Measurements from ENCODE around the gene TNPO3. TPM values are rescaled to one million over a fixed set of nuclear protein-coding genes. Genes with fewer than 3 reads are reported as not detected.

TNPO3 gene
- total and polyA plus RNA-seq, 4 donors, result 12.3 to 45.9 (median 25.9) TPM

DNA sequence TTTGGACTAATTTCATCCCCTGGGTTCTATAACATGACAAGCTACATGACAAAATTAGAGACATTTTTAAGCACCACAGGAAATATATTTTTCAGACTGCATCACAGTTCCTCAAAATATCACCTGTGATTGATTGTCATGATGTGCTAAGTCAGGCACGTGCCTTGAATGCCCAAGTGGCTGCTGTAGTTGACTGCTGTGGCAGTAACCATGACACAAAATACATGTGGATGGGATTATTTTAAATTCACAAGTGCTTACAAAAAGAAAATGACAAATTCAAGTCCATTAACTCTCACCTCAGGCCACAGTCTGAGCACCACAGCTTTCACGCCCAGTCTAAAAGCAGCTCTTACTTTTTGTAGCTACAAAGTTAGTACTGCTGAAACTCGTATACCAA lies 45.5 kb downstream of the TNPO3 start:
- 69 to 72% methylated on average over 3 of the region's 3 CpGs for WGBS, 2 donors
- no peak for TF ChIP-seq CTCF (IDR thresholded peaks at IDR 0.05; ENCODE audit: control extremely low read depth, extremely low read depth)

GRCh38 chr7:129008645-129009414 lies 46.1 kb downstream of the TNPO3 start:
- Histone ChIP-seq H3K9me3 (ENCODE audit: control insufficient read depth in 4 of 4, insufficient read depth in 3 of 4, low read length in 3 of 4) (no peaks in the 10 kb centered on the region), H3K9ac (ENCODE audit: insufficient read depth in 1 of 2, low read length in 2 of 2) (no peak overlapping the region), H3K27ac (ENCODE audit: low read depth in 1 of 2, low read length in 1 of 2) (no peak overlapping the region), H3K4me3 (no peak overlapping the region), H3K36me3 (ENCODE audit: control insufficient read depth in 4 of 4, insufficient read depth in 4 of 4, low read length in 4 of 4) (peaks cover 3 to 11% (median 7%) of the 10 kb centered on the region in 4 donors), H3K27me3 (ENCODE audit: control insufficient read depth in 3 of 3, insufficient read depth in 3 of 3, low read length in 2 of 3) (no peaks in the 10 kb centered on the region), H3K4me1 (ENCODE audit: control insufficient read depth in 5 of 5, insufficient read depth in 5 of 5, low read length in 5 of 5) (peaks cover 0 to 10% (median 0%) of the 10 kb centered on the region in 5 donors)
- ATAC-seq (ENCODE audit: insufficient read depth, low FRiP score) (no peak), DNase-seq (no peak)
- TF ChIP-seq CTCF (IDR thresholded peaks at IDR 0.05; ENCODE audit: control extremely low read depth, extremely low read depth), result no peak
- 66 to 74% methylated on average over 2 of the region's 2 CpGs for WGBS, 2 donors

More for the DNA sequence above, 45.5 kb downstream of the TNPO3 start:
- Histone ChIP-seq H3K27ac (ENCODE audit: low read depth in 1 of 2, low read length in 1 of 2) (no peak overlapping the region), H3K27me3 (ENCODE audit: control insufficient read depth in 3 of 3, insufficient read depth in 3 of 3, low read length in 2 of 3) (no peaks in the 10 kb centered on the region), H3K9ac (ENCODE audit: insufficient read depth in 1 of 2, low read length in 2 of 2) (no peak overlapping the region), H3K4me1 (ENCODE audit: control insufficient read depth in 5 of 5, insufficient read depth in 5 of 5, low read length in 5 of 5) (peaks cover 0 to 10% (median 0%) of the 10 kb centered on the region in 5 donors), H3K36me3 (ENCODE audit: control insufficient read depth in 4 of 4, insufficient read depth in 4 of 4, low read length in 4 of 4) (peaks cover 3 to 18% (median 12%) of the 10 kb centered on the region in 4 donors), H3K4me3 (no peak overlapping the region), H3K9me3 (ENCODE audit: control insufficient read depth in 4 of 4, insufficient read depth in 3 of 4, low read length in 3 of 4) (no peaks in the 10 kb centered on the region)
- ATAC-seq (ENCODE audit: insufficient read depth, low FRiP score) (no peak), DNase-seq (no peak)

DNA sequence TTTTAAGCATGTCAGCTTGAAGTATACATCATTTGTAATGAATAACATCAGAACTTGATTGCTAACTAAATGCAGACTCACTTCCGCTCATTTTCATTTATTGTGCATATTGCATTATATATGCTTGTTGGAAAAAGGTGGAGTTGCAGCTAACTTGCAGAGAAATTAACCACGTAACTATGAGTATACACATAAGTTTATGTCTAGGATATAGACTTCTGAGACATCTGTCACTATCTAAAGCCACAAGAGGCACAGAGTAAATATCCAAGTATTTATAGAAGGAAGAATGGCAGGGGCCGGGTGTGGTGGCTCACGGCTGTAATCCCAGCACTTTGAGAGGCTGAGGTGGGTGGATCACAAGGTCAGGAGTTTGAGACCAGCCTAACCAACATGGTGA lies 47.3 kb downstream of the TNPO3 start:
- no peak for ATAC-seq (ENCODE audit: insufficient read depth, low FRiP score)

More for the DNA sequence above, 47.3 kb downstream of the TNPO3 start:
- Histone ChIP-seq H3K36me3 (ENCODE audit: control insufficient read depth in 4 of 4, insufficient read depth in 4 of 4, low read length in 4 of 4) (peaks cover 4 to 9% (median 7%) of the 10 kb centered on the region in 4 donors), H3K4me3 (no peak overlapping the region), H3K27ac (ENCODE audit: low read depth in 1 of 2, low read length in 1 of 2) (no peak overlapping the region), H3K27me3 (ENCODE audit: control insufficient read depth in 3 of 3, insufficient read depth in 3 of 3, low read length in 2 of 3) (no peaks in the 10 kb centered on the region), H3K9ac (ENCODE audit: insufficient read depth in 1 of 2, low read length in 2 of 2) (no peak overlapping the region), H3K4me1 (ENCODE audit: control insufficient read depth in 5 of 5, insufficient read depth in 5 of 5, low read length in 5 of 5) (peaks cover 0 to 10% (median 0%) of the 10 kb centered on the region in 5 donors), H3K9me3 (ENCODE audit: control insufficient read depth in 4 of 4, insufficient read depth in 3 of 4, low read length in 3 of 4) (no peaks in the 10 kb centered on the region)
- TF ChIP-seq CTCF (IDR thresholded peaks at IDR 0.05; ENCODE audit: control extremely low read depth, extremely low read depth), result no peak
- 90 to 91% methylated on average over 4 of the region's 4 CpGs for WGBS, 2 donors
- no peak for DNase-seq
